Kidney (tissue), 14 donors: Measurements from ENCODE around the gene TMEM229B. TPM values are rescaled to one million over a fixed set of nuclear protein-coding genes. Genes with fewer than 3 reads are reported as not detected.

Source experiments
- DNase-seq, 5 donors: peaks; one replicate each; pipeline ENCODE4 v3.0.0-alpha.2; 2013 to 2020
- FAIRE-seq: peaks from 2 replicates; lab custom pipeline; 2012; peaks lifted over from hg19 to GRCh38; lab: Jason Lieb, UNC
- H3K27ac ChIP-seq, 2 donors: one replicate each; pipeline ENCODE4 v1.7.0; 2013; ENCODE audit warnings: low read depth in 2 of 2, low read length in 2 of 2, inconsistent platforms in 1 of 2
- H3K27me3 ChIP-seq: one replicate; pipeline ENCODE4 v1.7.1; 2013; ENCODE audit warnings: low read length, inconsistent platforms; ENCODE audit not compliant: control insufficient read depth, insufficient read depth
- H3K36me3 ChIP-seq, 3 donors: one replicate each; pipeline versions ENCODE4 v1.7.0 to v1.7.1; 2013; ENCODE audit warnings: low read length in 3 of 3, control low read depth in 1 of 3, inconsistent platforms in 1 of 3; ENCODE audit not compliant: insufficient read depth in 3 of 3, control insufficient read depth in 2 of 3
- H3K4me1 ChIP-seq, 3 donors: one replicate each; pipeline versions ENCODE4 v1.7.0 to v1.7.1; 2013; ENCODE audit warnings: low read length in 3 of 3, inconsistent platforms in 1 of 3, low read depth in 1 of 3; ENCODE audit not compliant: control insufficient read depth in 2 of 3, insufficient read depth in 2 of 3
- H3K4me3 ChIP-seq, 3 donors: one replicate each; pipeline versions ENCODE4 v1.7.0 to v1.8.1; 2013; ENCODE audit warnings: low read length in 3 of 3, control low read depth in 1 of 3, inconsistent platforms in 1 of 3
- H3K9ac ChIP-seq, 3 donors: one replicate each; pipeline versions ENCODE4 v1.7.0 to v1.7.1; 2013; ENCODE audit warnings: low read length in 3 of 3, control low read depth in 1 of 3, inconsistent platforms in 1 of 3
- H3K9me3 ChIP-seq, 3 donors: one replicate each; pipeline versions ENCODE4 v1.7.0 to v1.7.1; 2013; ENCODE audit warnings: low read length in 3 of 3, control low read depth in 1 of 3, inconsistent platforms in 1 of 3; ENCODE audit not compliant: control insufficient read depth in 2 of 3, insufficient read depth in 1 of 3
- intact Hi-C: fragments of 100-400 bp; cut with DNase I; formaldehyde crosslinking; loops from one replicate; pipeline ENCODE4 v1.11.1; 2022
- polyA plus RNA-seq: library from polyadenylated mRNA; stranded (reverse); fragments of 350-450 nt; fragmentation: Illumina TruSeq; extraction: RNeasy Lipid Tissue Mini Kit (QIAGEN cat#74804); gene quantifications from one replicate; pipeline ENCODE4 v1.2.3, GENCODE V29; 2014; ENCODE audit warnings: low read depth, low replicate concordance; ENCODE audit not compliant: insufficient read depth
- total RNA-seq: library from RNA; stranded (reverse); fragmentation: NEBNext Ultra II Directional; extraction: Animal tissue kit (Norgen Biotek cat#: 25700); gene quantifications from one replicate; pipeline ENCODE4 v1.2.1, GENCODE V29; 2021
- TF ChIP-seq, protein P1 (sequence below): IDR thresholded peaks from 3 replicates; pipeline ENCODE4 v1.5.1; 2012; ENCODE audit warnings: mild to moderate bottlenecking, moderate library complexity, borderline replicate concordance; ENCODE audit not compliant: insufficient read depth; ENCODE audit errors: extremely low read depth
- donor health status: control.
- donor health status: control.
- donor health status: control.
- donor health status: control.
- donor health status: control.
- donor health status: DM: yes; HTN: yes; CAD: no.
- donor health status: Normal renal cell carcinoma (clear cell type).

The TMEM229B gene
- total and polyA plus RNA-seq, 2 donors from 2014 or later, result 3.1 to 7.8 TPM

GRCh38 chr14:67464377-67464776, 24.1 kb downstream of the TMEM229B start:
- H3K9me3 ChIP-seq, result no peaks in the 10 kb centered on the region
- DNase-seq, result no peak
- intact Hi-C loops, result no loop called here
- no peak overlapping the region for H3K9ac ChIP-seq
- no peak overlapping the region for H3K4me3 ChIP-seq
- no peak for FAIRE-seq
- no peaks in the 10 kb centered on the region for H3K27me3 ChIP-seq
- H3K27ac ChIP-seq, result no peak overlapping the region
- no peaks in the 10 kb centered on the region for H3K4me1 ChIP-seq
- no peaks in the 10 kb centered on the region for H3K36me3 ChIP-seq
- TF ChIP-seq, protein P1, sequence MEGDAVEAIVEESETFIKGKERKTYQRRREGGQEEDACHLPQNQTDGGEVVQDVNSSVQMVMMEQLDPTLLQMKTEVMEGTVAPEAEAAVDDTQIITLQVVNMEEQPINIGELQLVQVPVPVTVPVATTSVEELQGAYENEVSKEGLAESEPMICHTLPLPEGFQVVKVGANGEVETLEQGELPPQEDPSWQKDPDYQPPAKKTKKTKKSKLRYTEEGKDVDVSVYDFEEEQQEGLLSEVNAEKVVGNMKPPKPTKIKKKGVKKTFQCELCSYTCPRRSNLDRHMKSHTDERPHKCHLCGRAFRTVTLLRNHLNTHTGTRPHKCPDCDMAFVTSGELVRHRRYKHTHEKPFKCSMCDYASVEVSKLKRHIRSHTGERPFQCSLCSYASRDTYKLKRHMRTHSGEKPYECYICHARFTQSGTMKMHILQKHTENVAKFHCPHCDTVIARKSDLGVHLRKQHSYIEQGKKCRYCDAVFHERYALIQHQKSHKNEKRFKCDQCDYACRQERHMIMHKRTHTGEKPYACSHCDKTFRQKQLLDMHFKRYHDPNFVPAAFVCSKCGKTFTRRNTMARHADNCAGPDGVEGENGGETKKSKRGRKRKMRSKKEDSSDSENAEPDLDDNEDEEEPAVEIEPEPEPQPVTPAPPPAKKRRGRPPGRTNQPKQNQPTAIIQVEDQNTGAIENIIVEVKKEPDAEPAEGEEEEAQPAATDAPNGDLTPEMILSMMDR, result no peak

DNA sequence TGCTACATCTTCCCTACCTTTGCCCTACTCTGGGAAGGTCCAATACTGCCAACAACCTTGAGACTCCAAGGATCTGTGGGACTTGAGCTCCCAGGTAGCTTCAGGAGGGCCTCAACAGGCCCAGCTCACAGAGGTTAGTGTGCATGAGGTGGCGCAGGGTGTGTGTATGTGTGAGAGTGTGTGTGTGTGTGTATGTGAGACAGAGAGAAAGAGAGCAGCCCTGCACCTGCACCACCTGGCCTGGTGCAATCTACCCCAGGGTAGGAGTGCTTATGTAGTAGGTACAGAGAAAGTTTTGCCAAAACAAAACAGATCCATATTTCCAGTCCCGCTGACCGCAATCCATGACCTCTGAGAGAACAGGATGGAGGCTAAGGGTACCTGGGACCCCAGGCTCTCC, 24.6 kb downstream of the TMEM229B start:
- no peaks in the 10 kb centered on the region for H3K36me3 ChIP-seq
- no peaks in the 10 kb centered on the region for H3K9me3 ChIP-seq
- no peak overlapping the region for H3K9ac ChIP-seq
- no peak for FAIRE-seq
- TF ChIP-seq, protein P1, result no peak
- H3K4me1 ChIP-seq, result no peaks in the 10 kb centered on the region
- no peak overlapping the region for H3K27ac ChIP-seq
- H3K27me3 ChIP-seq, result no peaks in the 10 kb centered on the region
- intact Hi-C loops, result no loop called here
- no peak overlapping the region for H3K4me3 ChIP-seq
- DNase-seq, result no peak

DNA sequence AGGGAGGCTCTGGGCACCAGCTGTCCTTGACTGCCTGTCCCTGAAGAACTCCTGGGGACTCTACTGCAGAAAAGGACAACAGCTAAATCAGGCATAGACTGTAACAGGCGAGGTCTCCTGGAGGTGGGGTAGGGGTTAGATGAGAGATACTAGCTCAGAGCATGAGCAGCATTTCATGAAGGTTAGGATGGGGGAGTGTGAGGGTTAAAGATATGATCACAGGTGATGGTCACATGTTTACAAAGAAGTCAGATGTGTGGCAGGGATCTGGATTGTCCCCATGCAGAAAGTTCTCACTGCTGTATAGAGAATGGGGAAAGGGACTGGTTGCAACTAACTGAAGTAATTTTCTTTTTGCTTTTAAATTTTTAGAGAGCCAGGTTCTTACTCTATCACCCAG, 26.5 kb downstream of the TMEM229B start:
- FAIRE-seq (no peak), DNase-seq (no peak)
- Histone ChIP-seq H3K9me3 (no peaks in the 10 kb centered on the region), H3K4me3 (no peak overlapping the region), H3K4me1 (no peaks in the 10 kb centered on the region), H3K27me3 (no peaks in the 10 kb centered on the region), H3K9ac (no peak overlapping the region), H3K36me3 (no peaks in the 10 kb centered on the region), H3K27ac (no peak overlapping the region)
- TF ChIP-seq, protein P1, result no peak
- intact Hi-C loops, result no loop called here

DNA sequence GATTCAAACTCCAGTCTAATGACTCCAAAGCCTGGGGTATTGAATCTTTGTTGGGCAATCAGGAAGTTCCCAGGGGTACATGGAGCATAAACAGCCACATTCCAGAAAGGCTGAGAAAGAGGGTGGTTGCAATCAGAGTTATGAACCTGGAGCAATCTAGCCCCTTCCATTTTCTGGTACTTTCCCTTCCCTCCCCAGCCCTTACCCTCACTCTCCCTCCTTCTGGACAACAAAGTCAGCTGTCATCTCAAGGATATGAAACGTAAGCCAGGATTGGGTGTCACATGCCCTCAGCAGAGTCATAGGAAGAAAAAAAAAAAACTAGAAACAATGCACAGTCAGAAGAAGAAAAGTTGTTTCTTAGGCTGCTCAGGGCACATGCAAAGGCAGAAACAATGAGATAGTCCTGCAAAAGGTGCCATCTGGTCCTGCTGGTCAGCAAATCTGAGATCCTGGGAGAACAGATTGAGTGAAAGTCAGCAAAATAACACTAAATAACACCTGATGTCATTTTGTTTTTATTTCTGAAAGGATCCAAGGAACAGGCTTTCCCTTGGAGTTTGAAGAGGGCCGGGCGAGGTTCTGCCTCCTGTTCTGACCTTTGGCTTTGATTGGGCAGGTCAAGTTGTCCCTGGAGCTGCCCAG, 27.1 kb downstream of the TMEM229B start:
- DNase-seq, result no peak
- H3K9ac ChIP-seq, result no peak overlapping the region
- no peaks in the 10 kb centered on the region for H3K36me3 ChIP-seq
- TF ChIP-seq, protein P1, result no peak
- no peaks in the 10 kb centered on the region for H3K9me3 ChIP-seq
- H3K27ac ChIP-seq, result no peak overlapping the region
- intact Hi-C loops, result no loop called here
- no peak for FAIRE-seq
- H3K27me3 ChIP-seq, result no peaks in the 10 kb centered on the region
- no peaks in the 10 kb centered on the region for H3K4me1 ChIP-seq
- H3K4me3 ChIP-seq, result no peak overlapping the region
